Prostate gland (tissue), 2 donors: ENCODE measurements around the gene FHOD1. TPM values are rescaled to one million over a fixed set of nuclear protein-coding genes. Genes with fewer than 3 reads are reported as not detected.

Experiments
- DNase-seq: peaks from one replicate; pipeline ENCODE4 v3.0.0-alpha.2; 2019; ENCODE audit warnings: low spot score
- H3K27ac ChIP-seq, 2 donors: fragments of 200-600 bp; sonication (generic); 2 replicates each; pipeline ENCODE4 v1.5.1; 2017 to 2019
- H3K27me3 ChIP-seq: fragments of 200-600 bp; sonication (generic); replicated peaks from 2 replicates; pipeline ENCODE4 v1.5.1; 2019; ENCODE audit not compliant: insufficient read depth
- H3K36me3 ChIP-seq, 2 donors: fragments of 200-600 bp; sonication (generic); 1 replicate in 1 of 2; 2 replicates in 1 of 2; pipeline versions ENCODE4 v1.5.1 to v1.8.1; 2017 to 2019
- H3K4me1 ChIP-seq: fragments of 200-600 bp; sonication (generic); replicated peaks from 2 replicates; pipeline ENCODE4 v1.5.1; 2019
- H3K4me3 ChIP-seq, 2 donors: fragments of 200-600 bp; sonication (generic); 2 replicates each; pipeline ENCODE4 v1.5.1; 2017 to 2019
- H3K9me3 ChIP-seq: fragments of 200-600 bp; sonication (generic); 2 replicates; pipeline ENCODE4 v1.5.1; 2017
- CTCF ChIP-seq, 4 experiments: fragments of 200-600 bp in 2 of 4; fragments of 450-650 bp in 2 of 4; sonication (generic) in 2 of 4; IDR thresholded peaks; 1 replicate in 3 of 4; 2 replicates in 1 of 4; pipeline ENCODE4 v1.5.1; 2016 to 2019; ENCODE audit warnings: antibody characterized with exemption in 4 of 4, mild to moderate bottlenecking in 2 of 4, moderate library complexity in 2 of 4
- POLR2A ChIP-seq: fragments of 450-650 bp; IDR thresholded peaks from one replicate; pipeline ENCODE4 v1.6.1; 2016; ENCODE audit warnings: antibody characterized with exemption, mild to moderate bottlenecking
- POLR2AphosphoS5 ChIP-seq: sonication (generic); formaldehyde crosslinking; IDR thresholded peaks from one replicate; pipeline ENCODE4 v1.6.1; 2017; ENCODE audit warnings: antibody characterized with exemption
- WGBS: methylation state at CpG from one replicate; pipeline ENCODE4 v1.1.5; 2018; 5-methylcytosine and 5-hydroxymethylcytosine counted together
- intact Hi-C: fragments of 100-400 bp; cut with DNase I; formaldehyde crosslinking; loops from one replicate; pipeline ENCODE4 v1.14.2; 2022
- total RNA-seq, 2 donors: library from RNA; depleted of rRNA; stranded (reverse); fragments of >200 nt; gene quantifications; one replicate each; pipeline ENCODE4 v1.1.0, GENCODE V29; 2016

The FHOD1 gene
- total RNA-seq, 2 donors from 2014 or later, result 11.2 to 46.1 TPM

DNA sequence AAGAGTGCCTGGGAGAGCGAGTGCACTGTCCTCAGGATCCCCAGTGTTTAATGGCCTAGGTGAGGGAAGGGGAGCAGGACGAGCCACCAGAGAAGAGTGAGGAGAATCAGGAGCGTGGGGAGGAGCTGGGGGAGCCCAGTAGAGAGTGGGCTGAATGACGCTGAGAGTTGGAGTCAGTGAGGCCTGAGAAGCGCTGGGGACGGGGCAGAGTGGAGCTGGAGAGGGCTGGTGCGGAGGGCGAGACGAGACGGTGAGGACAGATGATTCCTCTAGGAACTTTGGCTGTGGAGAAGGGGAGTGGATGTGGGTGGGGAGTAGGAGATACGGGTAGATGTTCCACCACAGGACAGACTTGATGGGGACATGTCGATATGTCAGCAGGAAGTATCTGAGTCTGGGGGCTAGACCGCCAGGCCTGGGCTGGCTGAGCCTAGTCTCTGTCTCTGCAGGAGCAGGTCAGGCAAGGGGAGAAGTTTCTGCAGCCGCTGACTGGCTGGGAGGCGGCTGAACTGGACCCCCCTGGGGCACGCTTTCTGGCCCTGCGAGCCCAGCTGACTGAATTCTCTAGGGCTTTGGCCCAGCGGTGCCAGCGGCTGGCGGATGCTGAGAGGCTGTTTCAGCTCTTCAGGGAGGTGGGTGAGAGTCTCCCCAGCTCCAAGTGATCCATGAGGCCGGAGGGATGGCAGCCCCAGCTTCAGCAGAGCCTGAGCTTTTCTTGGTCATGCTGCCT, 36.7 kb upstream of the FHOD1 start:
- WGBS, result 91% methylated on average over 21 of the region's 21 CpGs
- intact Hi-C loops, result loop anchor here (10.0 kb wide), 1 partner anchor 111 kb away; the partner anchor contains the start of gene TPPP3
- no peak for TF ChIP-seq POLR2AphosphoS5
- TF ChIP-seq POLR2A, result no peak
- no peak for TF ChIP-seq CTCF (IDR thresholded peaks at IDR 0.05)
- H3K27ac ChIP-seq, result no peak overlapping the region
- H3K9me3 ChIP-seq, result no peaks in the 10 kb centered on the region
- no peak for DNase-seq
- H3K36me3 ChIP-seq, result no peaks in the 10 kb centered on the region
- no peaks in the 10 kb centered on the region for H3K27me3 ChIP-seq
- no peak overlapping the region for H3K4me3 ChIP-seq
- no peaks in the 10 kb centered on the region for H3K4me1 ChIP-seq

DNA sequence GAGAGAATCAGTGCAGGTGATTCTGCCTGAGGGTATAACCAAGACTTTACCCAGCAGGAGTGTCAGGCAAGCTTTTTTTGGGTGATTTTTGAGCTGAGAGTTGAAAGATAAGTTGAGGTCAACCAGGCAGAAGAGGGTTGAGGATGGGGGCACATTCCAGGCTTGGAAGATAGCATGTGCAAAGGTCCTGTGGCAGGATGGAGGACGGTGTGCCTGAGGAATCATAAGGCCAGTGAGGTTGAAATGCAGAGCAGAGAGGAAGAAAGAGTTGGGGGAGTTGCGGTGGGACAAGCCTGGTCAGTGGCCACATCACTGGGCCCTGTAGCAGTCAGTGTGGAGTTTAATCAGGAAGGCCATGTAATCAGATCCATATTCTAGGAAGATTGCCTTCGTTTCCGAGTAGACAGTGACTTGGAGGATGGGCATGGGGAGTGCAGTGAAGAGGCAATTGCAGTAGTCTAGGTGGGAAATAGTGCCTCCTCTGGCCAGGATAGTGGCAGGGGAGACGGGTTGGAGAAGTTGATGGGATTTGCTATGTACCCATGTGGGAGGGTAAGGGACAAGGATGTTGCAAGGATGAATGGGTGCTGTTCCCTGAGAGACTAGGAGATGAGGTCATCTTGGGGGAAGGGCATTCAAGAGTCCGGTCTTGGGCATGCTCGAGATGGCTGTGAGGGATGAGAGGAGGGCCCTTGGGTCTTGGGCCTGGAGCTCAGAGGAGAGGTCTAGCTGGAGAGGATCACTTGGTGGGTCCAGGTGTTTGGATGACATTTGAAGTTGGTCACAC, 36.0 kb upstream of the FHOD1 start:
- Histone ChIP-seq H3K4me3 (no peak overlapping the region), H3K36me3 (no peaks in the 10 kb centered on the region), H3K4me1 (peaks cover 4% of the 10 kb centered on the region), H3K9me3 (no peaks in the 10 kb centered on the region), H3K27ac (no peak overlapping the region), H3K27me3 (no peaks in the 10 kb centered on the region)
- no peak for DNase-seq
- intact Hi-C loops, result loop anchor here (10.0 kb wide), 1 partner anchor 112 kb away; the partner anchor contains the start of gene TPPP3
- WGBS, result 88% methylated on average over 7 of the region's 7 CpGs
- TF ChIP-seq CTCF (IDR thresholded peaks at IDR 0.05) (no peak), POLR2AphosphoS5 (no peak), POLR2A (no peak)

DNA sequence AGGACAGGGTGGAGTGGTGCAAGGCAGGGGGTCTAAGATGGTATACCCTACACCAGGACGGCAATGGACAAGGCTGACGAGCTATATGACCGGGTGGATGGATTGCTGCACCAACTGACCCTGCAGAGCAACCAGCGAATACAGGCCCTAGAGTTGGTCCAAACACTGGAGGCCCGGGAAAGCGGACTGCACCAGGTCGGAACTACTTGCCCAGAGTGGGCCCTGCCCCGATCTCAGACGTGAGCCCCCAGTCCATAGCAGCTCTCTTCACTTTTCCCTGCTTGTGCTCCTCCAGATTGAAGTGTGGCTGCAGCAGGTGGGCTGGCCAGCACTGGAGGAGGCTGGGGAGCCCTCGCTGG, 35.1 kb upstream of the FHOD1 start:
- Histone ChIP-seq H3K9me3 (no peaks in the 10 kb centered on the region), H3K4me3 (no peak overlapping the region), H3K36me3 (no peaks in the 10 kb centered on the region), H3K27ac (no peak overlapping the region), H3K4me1 (peaks cover 4% of the 10 kb centered on the region), H3K27me3 (no peaks in the 10 kb centered on the region)
- no peak for DNase-seq
- intact Hi-C loops, result loop anchor here (10.0 kb wide), 1 partner anchor 112 kb away; the partner anchor contains the start of gene TPPP3
- 95% methylated on average over 10 of the region's 10 CpGs for WGBS
- TF ChIP-seq POLR2AphosphoS5 (no peak), POLR2A (no peak), CTCF (IDR thresholded peaks at IDR 0.05) (no peak)

DNA sequence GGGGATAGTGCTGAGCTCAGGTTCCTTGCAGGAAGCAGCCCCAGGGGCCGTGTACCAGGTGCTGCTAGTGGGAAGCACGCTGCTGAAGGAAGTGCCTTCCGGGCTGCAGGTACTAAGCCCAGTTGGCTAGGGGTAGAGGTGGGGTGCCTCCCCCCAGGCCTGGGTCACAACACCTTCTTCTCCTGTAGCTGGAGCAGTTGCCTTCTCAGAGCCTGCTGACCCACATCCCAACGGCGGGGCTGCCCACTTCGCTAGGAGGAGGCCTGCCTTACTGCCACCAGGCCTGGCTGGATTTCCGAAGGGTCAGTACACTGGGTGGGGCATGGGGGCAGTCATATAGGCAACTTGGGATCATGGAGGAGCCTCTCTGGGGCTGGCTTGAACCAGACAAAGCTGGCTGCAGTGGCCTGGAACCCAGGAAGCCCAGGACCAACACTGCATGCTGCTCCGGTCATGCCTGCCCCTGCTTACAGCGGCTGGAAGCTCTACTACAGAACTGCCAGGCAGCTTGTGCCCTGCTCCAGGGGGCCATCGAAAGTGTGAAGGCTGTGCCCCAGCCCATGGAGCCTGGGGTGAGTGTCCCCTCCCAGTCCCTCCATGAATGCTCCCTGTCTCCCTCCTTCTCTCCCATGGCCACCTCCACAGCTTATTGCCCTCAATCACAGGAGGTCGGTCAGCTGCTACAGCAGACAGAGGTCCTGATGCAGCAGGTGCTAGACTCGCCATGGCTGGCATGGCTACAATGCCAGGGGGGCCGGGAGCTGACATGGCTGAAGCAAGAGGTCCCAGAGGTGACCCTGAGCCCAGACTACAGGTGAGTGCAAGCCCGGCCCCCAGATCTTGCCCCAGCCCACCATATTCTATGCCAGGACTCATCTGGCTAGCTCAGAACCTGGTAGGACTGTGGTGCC, 34.5 kb upstream of the FHOD1 start:
- H3K4me3 ChIP-seq, result no peak overlapping the region
- no peaks in the 10 kb centered on the region for H3K27me3 ChIP-seq
- no peaks in the 10 kb centered on the region for H3K9me3 ChIP-seq
- no peaks in the 10 kb centered on the region for H3K36me3 ChIP-seq
- intact Hi-C loops, result loop anchor here (10.0 kb wide), 1 partner anchor 113 kb away; the partner anchor contains the start of gene TPPP3
- 94% methylated on average over 11 of the region's 14 CpGs for WGBS
- H3K27ac ChIP-seq, result no peak overlapping the region
- DNase-seq, result no peak
- peaks cover 4% of the 10 kb centered on the region for H3K4me1 ChIP-seq
- TF ChIP-seq POLR2AphosphoS5 (no peak), CTCF (IDR thresholded peaks at IDR 0.05) (no peak), POLR2A (no peak)
